GM12874 (cell line): ENCODE measurements around the gene BICDL2.

Source experiments
- TF ChIP-seq, protein P1 (sequence below): IDR thresholded peaks from 2 replicates; pipeline ENCODE4 v1.5.1; 2011; ENCODE audit warnings: low read depth, mild to moderate bottlenecking, control low read depth, low read length, moderate library complexity; ENCODE audit not compliant: insufficient read depth

The BICDL2 gene

DNA sequence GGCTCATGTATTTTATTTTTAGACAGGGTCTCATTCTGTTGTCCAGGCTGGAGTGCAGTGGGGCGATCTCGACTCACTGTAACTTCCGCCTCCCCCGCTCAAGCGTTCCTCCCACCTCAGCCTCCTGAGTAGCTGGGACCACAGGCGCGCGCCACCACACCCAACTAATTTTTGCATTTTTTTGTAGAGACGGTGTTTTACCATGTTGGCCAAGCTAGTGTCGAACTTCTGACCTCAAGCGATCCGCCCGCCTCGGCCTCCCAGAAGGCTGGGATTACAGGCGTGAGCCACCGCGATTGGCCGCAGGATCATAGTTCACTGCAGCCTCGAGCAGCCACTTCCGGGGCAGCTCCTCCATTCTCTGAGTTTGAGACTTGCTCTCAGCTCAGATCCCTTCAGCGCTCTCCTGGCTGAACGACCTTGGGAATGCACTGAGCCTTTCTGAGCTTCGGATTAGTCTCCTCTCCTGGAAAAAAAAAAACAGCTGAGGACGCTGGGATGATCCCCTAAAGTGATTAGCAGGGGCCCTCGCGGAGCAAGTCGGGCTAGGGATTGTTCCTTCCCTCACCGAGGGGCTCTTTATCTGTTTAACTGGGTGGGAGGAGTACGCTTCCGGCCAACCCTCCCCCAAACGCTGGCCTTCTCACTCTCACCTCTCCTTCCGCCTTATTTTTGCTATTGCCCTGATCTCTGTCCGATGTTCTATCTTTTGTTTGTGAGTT lies 55.4 kb downstream of the BICDL2 start:
- TF ChIP-seq, protein P1, sequence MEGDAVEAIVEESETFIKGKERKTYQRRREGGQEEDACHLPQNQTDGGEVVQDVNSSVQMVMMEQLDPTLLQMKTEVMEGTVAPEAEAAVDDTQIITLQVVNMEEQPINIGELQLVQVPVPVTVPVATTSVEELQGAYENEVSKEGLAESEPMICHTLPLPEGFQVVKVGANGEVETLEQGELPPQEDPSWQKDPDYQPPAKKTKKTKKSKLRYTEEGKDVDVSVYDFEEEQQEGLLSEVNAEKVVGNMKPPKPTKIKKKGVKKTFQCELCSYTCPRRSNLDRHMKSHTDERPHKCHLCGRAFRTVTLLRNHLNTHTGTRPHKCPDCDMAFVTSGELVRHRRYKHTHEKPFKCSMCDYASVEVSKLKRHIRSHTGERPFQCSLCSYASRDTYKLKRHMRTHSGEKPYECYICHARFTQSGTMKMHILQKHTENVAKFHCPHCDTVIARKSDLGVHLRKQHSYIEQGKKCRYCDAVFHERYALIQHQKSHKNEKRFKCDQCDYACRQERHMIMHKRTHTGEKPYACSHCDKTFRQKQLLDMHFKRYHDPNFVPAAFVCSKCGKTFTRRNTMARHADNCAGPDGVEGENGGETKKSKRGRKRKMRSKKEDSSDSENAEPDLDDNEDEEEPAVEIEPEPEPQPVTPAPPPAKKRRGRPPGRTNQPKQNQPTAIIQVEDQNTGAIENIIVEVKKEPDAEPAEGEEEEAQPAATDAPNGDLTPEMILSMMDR, result no peak

DNA sequence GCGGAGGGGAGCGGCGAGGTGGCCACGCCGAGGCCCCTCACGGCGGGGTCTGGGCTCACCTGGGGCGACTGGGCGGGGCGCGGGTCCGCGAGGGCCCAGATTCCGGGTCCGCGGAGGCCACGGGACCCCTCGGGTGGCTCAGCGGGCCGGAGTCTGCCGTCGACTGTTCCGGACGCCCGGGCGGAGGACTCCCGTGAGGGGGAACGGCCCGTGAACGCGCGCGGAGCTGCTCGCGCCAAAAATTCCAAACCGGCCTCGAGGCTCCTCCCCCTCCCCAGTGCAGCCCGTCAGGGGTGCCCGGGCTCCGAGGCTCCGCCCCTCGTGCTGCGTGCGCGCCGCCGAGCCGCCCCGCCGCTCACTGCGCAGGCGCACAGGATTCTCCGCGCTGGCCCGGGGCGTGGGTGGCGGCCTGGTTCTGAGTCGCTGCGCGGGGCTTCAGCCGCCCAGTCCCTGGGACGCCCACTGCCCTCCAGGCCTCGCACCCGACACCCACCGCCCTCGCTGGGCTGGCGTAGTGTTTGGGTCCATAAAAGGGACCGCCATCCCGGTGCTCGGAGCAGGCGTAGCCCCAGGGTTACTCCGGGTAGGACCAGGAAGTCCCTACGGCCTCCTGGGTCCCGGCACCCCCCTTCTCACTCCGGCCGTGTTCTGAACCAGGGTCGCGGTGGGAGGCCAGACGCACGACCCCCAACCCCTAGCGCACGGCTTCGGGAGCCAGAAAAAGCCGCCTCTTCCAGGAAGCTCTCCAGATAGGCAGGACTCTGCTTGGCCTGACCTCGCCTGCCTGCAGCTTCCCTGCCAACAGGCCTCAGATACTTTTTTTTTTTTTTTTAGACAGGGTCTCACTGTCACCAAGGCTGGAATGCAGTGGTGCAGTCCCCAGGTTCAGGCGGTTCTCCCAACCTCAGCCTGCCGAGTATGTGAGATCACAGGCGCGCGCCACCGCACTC lies 56.2 kb downstream of the BICDL2 start, which contains the start of gene PKMYT1:
TSS of gene PKMYT1 (minus strand) at position 220 of the 950 bp plus-strand sequence. CDS start 789 bp downstream, outside the sequence.
- TF ChIP-seq, protein P1, result no peak

DNA sequence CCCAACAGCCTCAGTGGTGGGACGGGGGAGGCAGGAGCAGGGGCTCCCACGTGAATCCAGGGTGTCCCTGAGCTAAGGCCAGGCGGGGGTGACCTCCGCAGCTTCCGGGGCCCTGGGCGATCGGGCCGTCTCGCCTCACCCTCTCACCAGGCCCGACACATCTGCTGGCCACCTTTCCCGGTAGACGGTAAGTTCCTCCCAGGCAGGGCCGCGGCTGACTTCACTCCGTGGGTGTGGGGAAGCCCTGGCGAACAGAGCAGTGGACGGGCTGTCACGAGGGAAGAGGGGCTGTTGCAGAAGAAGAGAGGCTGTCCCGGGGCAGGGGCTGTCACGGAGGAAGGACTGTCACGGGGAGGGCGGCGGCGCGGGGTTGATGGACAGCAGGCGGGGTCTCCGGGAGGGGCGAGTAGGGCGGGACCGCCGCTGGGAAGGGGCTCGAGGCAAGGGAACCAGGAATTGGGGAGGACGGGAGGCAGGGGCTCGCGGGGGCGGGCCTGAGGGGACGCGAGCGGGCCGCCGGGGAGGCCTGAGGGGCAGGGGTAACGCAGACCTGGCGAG lies 57.0 kb downstream of the BICDL2 start:
- TF ChIP-seq, protein P1, result no peak
